Frontal cortex (tissue), 4 donors: ENCODE measurements around the gene PLAAT4. TPM values are rescaled to one million over a fixed set of nuclear protein-coding genes. Genes with fewer than 3 reads are reported as not detected.
"Not testable (repeated sequence)": the region's sequence is repeated elsewhere in the genome, so short reads cannot be mapped to it uniquely, and the experiment has no call there.

Experiments
- DNase-seq, 2 donors: peaks; one replicate each; pipeline ENCODE4 v3.0.0; 2012; ENCODE audit warnings: low spot score in 2 of 2
- FAIRE-seq: peaks from 2 replicates; lab custom pipeline; 2012; peaks lifted over from hg19 to GRCh38; lab: Jason Lieb, UNC
- total RNA-seq: library from RNA; depleted of rRNA; stranded (reverse); fragments of >200 nt; gene quantifications from one replicate; pipeline ENCODE4 v1.2.3, GENCODE V29; 2014
- donor health status: control.
- donor health status: control.
- donor health status: control.

PLAAT4 gene
- total RNA-seq, 1 donor from 2014 or later: 3.3 TPM

DNA sequence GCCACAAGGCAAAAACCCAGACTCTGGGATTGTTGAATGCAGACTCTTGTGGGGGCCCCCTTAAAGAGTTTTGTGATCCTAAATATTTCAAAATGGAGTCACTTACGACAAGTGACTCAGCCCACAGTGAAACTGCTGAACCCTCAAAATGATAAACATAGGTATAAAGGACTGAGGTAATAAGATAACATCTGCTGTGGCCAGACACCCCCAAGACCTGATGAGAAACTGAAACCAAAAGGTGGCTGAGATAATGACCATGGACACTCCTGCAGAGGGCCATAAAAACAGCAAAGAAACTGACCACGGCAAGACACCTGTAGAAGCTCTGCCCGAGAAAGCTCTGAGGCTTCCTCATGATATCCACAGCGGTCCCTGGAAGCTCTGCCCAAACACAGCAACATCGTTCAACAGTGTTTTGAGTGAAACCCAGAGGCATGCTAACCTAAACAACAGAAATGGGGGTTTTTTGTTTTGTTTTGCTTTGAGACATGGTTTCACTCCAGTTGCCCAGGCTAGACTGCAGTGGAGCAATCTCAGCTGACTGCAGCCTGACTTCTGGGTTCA lies 1.6 kb upstream of the PLAAT4 start:
- no peak for FAIRE-seq
- DNase-seq: no peak

DNA sequence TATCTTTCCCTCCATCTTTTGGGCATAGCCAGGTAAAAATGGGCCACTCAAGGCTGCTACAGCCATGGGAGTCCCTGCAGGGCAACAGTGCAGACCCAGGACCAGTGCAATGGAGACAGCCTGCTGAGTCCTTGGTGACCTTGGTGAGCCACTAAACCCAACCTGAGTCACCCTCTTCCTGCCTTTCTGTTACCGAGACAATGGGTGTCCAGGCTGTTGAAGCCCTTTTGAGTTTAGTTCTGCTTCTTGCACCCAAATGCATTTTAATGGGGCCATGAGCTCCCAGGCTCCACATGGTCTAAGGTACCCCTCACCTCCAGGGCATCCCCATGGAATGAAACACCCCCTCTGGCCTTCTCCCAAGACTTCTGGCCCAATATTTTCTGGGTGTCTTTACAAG lies 874 bp upstream of the PLAAT4 start:
- no peak for DNase-seq
- no peak for FAIRE-seq

DNA sequence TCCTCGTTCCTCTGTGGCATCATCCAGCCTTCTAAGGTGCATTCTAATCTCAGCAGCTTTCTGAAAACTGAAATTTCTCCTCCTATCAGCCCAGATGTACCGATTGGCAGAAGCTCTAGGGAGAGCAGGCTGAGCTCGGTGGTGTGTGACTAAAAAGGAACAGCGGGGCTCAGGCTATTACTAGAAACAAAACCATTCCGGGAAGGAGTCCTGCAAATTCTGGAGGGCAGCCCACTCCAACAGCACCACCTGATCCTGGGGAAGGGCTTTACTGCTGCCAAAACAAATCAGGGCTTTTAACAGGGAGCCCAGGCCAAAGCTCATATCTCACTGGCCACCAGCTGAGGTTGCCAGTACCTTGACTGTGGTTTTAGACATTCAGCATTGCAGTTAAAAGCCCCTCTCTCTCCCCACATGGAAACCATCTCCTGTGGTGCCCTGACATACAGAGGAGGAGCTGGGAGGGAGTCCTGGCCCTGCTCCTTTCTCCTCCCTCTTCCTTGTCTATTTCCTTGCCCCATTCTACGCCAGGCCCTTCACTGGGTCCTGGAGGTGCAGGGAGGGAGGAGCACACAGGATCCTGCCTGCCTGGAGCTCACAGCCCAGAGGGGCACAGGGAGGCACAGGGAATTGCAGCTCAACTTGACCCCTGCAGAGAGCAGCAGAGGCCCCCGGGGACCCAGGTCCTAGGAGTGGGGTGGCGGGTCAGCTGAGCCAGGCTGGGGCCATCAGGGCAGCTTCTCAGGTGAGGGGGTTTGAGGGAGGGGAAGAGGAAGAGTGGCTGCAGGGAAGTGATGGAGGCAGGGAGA lies 889 bp downstream of the PLAAT4 start:
- peak in 1 of 2 donors; percentile 60 for DNase-seq
- FAIRE-seq: no peak

DNA sequence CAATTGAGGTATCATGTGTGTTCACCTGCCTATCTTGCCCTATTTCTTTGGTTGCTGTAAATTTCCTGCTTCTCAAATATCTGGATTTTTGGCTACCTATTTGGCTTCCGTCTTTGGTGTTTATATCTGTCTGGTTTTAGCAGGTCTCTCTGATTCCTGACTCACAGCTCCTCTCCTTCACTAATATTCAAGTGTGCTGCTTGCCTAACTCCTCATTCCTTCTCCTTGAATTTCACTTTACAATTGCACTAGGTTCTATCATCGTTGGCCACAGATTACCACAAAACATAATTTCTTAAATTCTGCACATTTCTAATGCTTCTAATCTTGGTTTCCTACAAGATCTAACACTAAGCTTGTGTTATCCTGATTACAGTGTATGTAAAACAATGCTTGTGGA lies 5.9 kb downstream of the PLAAT4 start:
- DNase-seq, FAIRE-seq: not testable (repeated sequence)

DNA sequence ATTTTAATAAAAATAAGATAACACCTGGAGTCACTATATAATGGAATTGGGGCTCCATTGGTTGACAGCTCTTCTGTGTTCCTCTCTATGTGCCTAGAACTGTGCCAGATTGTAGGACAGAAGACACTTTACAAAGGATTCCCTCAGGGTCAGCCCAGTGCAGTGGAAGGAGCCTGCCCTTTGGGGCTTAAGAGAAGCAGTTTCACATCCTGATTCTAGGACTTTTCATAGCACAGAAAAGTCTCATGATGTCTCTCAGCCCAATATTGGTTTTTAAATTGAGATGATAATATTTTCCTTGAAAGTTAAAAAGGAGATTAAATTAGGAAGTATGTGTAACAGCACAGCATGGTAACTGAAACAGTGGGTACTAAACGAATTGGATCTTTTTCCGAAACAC lies 7.1 kb downstream of the PLAAT4 start:
- FAIRE-seq (no peak), DNase-seq (no peak)

DNA sequence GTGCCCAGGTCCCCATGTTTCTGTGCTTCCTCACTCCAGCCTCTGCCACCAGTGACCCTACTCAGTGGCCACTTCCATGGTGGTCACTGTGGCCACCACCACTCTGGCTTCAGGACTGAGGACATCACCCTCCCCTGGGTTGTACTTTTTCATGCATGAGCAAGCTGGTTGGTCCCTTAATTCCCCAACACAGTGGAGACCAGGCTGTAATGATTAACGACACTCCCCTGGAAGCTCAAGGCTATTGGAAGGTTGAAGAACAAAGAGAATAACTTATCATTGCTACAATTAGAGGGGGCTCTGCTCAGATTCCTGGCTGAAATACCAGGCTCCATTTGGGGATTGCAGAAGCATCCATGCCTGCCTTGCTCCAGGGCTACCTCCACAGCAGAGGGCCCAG lies 10.5 kb downstream of the PLAAT4 start:
- FAIRE-seq (no peak), DNase-seq (no peak)

DNA sequence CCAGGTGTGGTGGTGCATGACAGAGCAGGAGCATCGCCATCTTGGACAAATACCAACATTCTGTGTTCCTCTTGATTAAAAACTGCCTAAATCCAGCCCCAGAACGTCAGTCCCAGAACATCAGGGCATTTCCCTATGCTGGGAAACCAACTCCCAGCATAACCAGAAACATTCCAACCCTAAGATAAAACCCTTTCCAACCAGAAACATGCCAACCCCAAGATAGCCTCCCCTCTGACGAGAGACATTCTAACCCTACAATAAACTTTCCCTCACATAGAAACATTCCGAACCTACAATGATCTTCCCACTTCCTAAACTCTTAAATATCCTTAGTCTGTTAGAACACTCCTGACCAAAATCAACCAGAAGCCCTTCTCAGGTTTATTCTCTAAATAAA lies 11.6 kb downstream of the PLAAT4 start:
- DNase-seq: no peak
- no peak for FAIRE-seq

DNA sequence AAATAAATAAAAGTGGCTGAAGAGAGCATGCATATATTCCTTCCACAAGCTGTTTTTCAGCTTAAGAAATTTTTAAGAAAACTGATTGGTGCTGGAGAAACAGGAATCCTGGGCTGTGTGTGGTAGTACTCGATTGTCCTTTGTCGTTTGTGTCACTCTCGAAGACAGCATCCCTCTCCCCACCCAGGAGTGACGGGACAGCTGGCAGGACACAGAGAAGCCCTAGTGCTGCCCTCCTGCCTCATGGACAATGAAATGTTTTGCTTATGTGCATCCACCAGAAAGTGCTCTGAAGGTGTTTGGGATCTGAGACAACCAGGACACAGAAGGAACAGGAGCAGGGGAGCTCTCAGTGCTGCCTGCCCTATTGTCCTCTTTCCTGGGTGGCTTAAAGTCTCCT lies 12.8 kb downstream of the PLAAT4 start:
- FAIRE-seq (no peak), DNase-seq (peak in 1 of 2 donors; percentile 48)

DNA sequence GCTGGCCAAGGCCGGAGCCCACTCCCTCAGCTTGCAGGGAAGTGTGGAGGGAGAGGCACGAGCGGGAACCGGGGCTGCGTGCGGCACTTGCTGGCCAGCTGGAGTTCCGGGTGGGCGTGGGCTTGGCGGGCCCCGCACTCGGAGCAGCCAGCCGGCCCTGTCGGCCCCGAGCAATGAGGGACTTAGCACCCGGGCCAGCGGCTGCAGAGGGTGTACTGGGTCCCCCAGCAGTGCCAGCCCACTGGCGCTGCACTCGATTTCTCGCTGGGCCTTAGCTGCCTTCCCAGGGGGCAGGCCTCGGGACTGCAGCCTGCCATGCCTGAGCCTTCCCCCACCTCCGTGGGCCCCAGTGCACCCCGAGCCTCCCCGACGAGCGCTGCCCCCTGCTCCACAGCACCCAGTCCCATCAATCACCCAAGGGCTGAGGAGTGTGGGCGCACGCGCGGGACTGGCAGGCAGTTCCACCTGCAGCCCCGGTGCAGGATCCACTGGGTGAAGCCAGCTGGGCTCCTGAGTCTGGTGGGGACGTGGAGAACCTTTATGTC lies 13.6 kb downstream of the PLAAT4 start:
- FAIRE-seq: not testable (repeated sequence)

DNA sequence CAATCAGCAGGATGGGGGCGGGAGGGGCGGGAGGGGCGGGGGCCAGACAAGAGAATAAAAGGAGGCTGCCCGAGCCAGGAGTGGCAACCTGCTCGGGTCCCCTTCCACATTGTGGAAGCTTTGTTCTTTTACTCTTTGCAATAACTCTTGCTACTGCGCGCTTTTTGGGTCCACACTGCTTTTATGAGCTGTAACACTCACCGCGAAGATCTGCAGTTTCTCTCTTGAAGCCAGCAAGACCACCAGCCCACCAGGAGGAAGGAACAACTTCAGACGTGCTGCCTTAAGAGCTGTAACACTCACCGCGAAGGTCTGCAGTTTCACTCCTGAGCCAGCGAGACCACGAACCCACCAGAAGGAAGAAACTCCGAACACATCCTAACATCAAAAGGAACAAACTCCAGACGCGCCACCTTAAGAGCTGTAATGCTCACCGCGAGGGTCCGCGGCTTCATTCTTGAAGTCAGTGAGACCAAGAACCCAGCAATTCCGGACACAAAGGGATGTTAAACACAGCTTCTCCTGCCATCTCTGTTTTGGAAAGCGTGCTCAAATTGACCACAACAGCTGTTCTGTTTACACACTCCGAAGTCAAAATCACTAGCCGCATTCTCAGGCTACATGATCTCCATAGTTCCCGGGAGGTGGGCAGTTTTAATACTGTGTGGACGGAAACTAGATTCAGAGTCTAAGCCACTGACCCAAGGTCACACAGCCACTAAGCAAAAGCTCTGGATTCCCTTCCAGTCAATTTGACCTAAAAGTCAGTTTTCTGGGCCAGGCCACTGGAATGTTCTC lies 14.7 kb downstream of the PLAAT4 start:
- DNase-seq (no peak), FAIRE-seq (no peak)

More for the DNA sequence above, 13.6 kb downstream of the PLAAT4 start:
- DNase-seq: not testable (repeated sequence)

DNA sequence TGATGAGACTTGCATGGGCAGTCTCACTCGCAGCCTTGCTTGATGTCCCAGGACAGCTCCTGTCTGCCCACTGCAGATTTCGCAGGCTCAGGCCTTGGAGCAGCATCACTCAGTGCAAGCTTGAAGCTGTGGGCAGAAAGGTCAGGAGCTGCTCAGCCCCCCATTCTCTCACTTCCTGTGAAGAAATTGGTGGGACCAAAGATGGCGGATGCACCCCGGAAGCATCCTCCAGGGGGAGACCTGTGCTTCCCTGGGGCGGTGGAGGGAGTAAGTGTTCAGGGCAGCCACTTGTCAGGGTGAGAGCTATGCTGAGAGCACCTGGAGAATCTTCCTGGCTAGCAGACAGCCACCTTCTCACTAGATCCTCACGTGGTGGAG lies 15.3 kb downstream of the PLAAT4 start:
- DNase-seq (no peak), FAIRE-seq (no peak)

DNA sequence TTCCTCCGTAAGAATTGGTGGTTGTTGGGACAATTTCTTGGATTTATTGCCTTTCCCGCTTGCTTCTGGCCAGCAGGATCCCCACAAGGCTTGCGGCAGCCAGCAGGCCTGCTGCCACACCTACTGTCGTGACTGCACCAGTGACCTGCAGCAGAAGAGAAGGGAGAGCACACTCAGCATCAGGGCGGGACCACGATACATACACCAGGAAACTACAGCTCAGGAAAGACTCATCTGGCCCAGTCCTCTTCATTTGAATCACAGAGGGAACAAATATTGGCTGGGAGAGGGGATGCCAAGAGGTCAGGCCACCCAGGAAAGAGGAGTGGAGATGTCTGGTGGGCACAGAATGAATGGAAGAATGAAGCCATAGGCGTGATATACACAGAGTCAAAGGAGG lies 16.3 kb downstream of the PLAAT4 start:
- FAIRE-seq (no peak), DNase-seq (no peak)

DNA sequence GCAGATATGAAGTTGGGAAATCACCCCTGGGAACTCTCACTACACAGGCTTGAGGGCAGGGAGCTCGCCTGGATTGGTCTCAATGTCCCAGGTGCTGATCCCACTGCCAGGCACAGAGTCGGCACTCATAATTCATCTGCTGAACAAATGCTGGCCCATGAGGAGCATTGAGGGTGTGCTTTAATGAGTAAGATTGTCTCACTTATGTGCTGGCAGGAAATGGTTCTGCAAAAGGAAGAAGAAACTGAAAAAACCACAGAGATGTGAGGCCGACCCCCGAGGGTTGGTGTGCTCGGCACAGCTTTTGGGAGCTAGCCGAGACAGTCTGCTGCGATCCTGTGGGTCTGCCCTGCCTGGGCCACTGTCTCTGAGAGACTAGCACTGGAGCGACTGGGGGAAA lies 17.2 kb downstream of the PLAAT4 start:
- DNase-seq (no peak), FAIRE-seq (no peak)

DNA sequence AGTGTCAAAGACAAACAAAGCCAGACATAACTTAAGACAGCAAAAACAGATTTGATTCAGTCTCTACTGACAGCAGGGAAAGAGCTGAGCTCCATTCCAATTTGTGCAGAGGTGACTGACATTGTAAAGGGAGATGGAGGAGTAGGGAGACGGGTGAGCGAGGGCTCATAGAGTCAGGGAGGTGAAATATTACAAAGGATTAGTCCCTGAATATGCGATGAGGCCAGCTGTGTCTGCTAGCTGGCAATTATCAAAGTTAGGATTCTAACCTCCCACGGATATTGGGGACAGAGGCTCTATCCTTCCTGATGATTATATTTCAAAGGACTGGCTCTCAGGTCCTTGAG lies 18.2 kb downstream of the PLAAT4 start:
- no peak for FAIRE-seq
- no peak for DNase-seq

DNA sequence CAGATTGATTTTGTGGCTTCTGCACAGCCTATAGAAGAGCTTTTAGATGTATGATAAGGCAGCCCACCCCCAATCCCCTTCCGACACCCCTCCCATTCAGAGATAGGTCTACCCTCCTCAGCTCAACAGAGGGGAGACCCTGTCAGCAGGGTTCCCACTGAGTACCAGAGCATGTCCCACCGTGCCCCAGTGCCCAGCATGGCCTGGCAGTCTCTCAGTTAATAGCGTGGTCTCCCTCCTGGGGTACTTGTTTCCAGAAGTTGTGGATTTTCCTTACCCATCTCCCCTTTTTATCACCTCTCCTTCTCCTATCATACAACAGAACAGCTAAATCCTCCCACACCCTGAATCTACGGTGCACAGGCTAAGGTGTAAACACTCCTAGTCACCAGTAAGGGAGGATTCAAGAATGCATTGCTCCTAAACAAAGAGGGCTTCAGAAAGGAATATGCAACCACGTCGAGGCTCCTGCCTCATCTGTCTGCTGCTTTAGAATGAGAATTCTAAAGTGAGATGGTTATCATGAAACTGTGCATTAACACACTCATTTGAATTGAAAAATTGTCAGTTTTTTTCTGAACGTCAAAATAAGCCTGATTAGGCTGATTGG lies 19.9 kb downstream of the PLAAT4 start:
- DNase-seq: no peak
- no peak for FAIRE-seq

DNA sequence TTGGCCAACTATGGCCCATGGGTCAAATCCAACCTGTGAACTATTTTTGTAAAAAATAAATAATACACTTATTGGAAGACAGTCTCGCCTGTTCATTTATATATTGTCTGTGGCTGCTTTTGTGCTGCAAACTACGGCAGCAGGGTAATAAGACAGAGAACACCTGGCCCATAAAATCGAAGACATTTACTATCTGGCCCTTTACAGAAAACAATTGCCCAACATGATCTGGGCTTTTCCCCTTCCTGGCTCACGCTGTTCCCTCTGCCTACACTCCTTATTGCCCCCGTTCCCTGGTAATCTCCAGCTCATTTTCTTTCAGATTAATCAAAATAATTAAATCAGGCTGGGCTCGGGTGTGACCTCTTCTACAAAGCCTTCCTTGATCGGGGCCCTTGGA lies 21.0 kb downstream of the PLAAT4 start:
- FAIRE-seq (no peak), DNase-seq (no peak)

DNA sequence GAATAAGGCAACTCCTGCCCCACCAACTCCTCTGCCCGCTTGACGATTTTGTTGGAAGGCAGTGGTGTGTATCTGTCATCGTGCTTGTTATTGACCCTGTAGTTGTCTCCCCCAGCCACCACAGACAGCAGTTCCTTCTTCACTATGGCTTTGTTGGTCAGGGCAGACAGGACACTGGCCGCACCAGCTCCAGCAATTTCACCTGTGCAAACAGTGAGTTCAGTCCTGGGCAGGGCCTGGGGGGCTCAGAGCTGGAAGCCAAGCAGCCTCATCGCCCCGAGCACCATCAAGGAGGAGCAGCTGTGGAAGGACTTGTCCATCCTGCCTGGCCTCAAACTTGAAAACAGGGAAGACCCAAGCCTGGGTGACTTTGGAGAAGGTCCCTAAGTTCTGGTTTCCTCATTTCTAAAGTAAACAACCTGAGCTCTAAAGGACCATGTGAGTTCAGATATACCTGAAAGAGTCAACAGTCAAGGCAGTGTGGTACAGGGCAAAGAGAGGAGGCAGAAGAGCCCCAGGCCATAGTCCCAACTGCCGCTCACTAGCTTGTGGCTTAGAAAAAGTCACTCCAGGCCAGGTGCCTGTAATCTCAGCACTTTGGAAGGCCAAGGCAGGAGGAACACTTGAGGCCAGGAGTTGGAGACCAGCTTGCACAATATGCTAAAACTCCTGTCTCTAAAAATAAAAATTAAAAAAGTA lies 22.0 kb downstream of the PLAAT4 start:
- no peak for FAIRE-seq

DNA sequence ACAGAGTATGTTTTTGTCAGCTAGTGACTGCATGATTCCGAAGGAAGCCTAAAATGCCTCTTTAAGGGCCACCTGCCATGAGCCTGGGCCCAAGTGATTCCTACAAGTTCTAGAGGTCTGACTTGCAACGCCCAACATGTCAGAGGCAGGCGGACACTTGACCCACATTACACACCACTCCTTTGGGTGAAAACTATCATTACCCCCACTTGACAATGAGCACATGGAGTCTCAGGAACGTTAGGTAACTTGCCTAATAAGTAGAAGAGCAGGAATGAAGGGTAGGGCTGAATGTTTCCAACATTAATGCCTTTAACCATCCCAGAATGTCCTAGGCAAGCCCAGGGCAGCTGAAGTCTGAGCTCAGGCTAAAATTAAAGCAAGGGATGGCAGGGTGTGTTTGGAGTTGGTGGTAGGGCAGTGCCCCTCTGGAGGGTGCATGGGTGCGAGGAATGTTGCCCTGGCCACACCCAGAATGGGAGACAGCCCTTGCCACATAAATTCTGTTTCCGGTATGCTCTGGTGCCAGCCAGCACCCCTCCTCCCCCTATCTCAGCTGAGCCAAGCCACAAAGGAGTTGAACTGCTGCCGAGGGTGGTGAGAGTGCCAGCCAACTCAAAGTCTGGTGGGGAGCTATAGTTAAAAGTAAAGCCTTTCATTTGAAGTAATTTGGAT lies 24.0 kb downstream of the PLAAT4 start:
- FAIRE-seq (no peak), DNase-seq (no peak)

More for the DNA sequence above, 22.0 kb downstream of the PLAAT4 start:
- no peak for DNase-seq
